HG02798 (cell line): ENCODE measurements around the gene GNG12.
A peak's percentile ranks its signal among the peaks of the same experiment; 100 is the strongest.

Experiments used
- ATAC-seq: cut with Tn5 transposase; IDR thresholded peaks from one replicate; pipeline ENCODE4 v1.9.1; 2021; ENCODE audit warnings: mild to moderate bottlenecking; ENCODE audit not compliant: unreplicated experiment, poor library complexity

Gene GNG12

GRCh38 chr1:67843746-67844145 is 10.5 kb upstream of the GNG12 start:
- no peak for ATAC-seq

GRCh38 chr1:67843331-67843730 is 10.1 kb upstream of the GNG12 start:
- ATAC-seq: no peak

GRCh38 chr1:67840449-67840848 is 7.2 kb upstream of the GNG12 start:
- ATAC-seq: no peak

- ATAC-seq: no peak
Measured at GRCh38 chr1:67839826-67840225, 6.6 kb upstream of the GNG12 start.

- no peak for ATAC-seq
Measured at GRCh38 chr1:67838180-67838910, 5.1 kb upstream of the GNG12 start.

- no peak for ATAC-seq
Measured at GRCh38 chr1:67836769-67837168, 3.5 kb upstream of the GNG12 start.

GRCh38 chr1:67835663-67836452 is 2.6 kb upstream of the GNG12 start:
- no peak for ATAC-seq

GRCh38 chr1:67834246-67834877 is 1.1 kb upstream of the GNG12 start:
- ATAC-seq: no peak

- peak; percentile 10 for ATAC-seq
Measured at GRCh38 chr1:67833602-67833940, 304 bp upstream of the GNG12 start.

GRCh38 chr1:67831850-67832513 is 1.3 kb downstream of the GNG12 start:
- ATAC-seq: no peak

GRCh38 chr1:67830928-67831830 is 2.1 kb downstream of the GNG12 start:
- no peak for ATAC-seq

GRCh38 chr1:67830226-67830625 is 3.0 kb downstream of the GNG12 start:
- ATAC-seq: no peak

- no peak for ATAC-seq
Measured at GRCh38 chr1:67827688-67828087, 5.6 kb downstream of the GNG12 start.

- no peak for ATAC-seq
Measured at GRCh38 chr1:67825591-67825990, 7.7 kb downstream of the GNG12 start.

GRCh38 chr1:67824766-67825165 is 8.5 kb downstream of the GNG12 start:
- no peak for ATAC-seq

- ATAC-seq: no peak
Measured at GRCh38 chr1:67823615-67824014, 9.7 kb downstream of the GNG12 start.

GRCh38 chr1:67821263-67821662 is 12.0 kb downstream of the GNG12 start:
- ATAC-seq: no peak

- no peak for ATAC-seq
Measured at GRCh38 chr1:67818725-67819301, 14.5 kb downstream of the GNG12 start.

- no peak for ATAC-seq
Measured at GRCh38 chr1:67818162-67818561, 15.1 kb downstream of the GNG12 start.

- ATAC-seq: no peak
Measured at GRCh38 chr1:67817319-67817718, 15.9 kb downstream of the GNG12 start.
